LHCN-M2 (cell line): ENCODE results near the gene ANKRD39. TPM values are rescaled to one million over a fixed set of nuclear protein-coding genes. Genes with fewer than 3 reads are reported as not detected.
"Not testable (repeated sequence)": the region's sequence is repeated elsewhere in the genome, so short reads cannot be mapped to it uniquely, and the experiment has no call there.

Experiments
- DNase-seq: peaks from one replicate; pipeline ENCODE4 v3.0.0-alpha.2; 2012; ENCODE audit warnings: low read depth
- total RNA-seq: library from RNA; depleted of rRNA; stranded (reverse); fragments of >200 nt; gene quantifications from 2 replicates; pipeline ENCODE4 v1.2.3, GENCODE V29; 2014; rRNA removed

ANKRD39 gene
- total RNA-seq, 1 experiment from 2014 or later: 13.2 TPM

- no peak for DNase-seq
These were observed 47.6 kb downstream of the ANKRD39 start for GRCh38 chr2:96809951-96810782.

GRCh38 chr2:96809216-96809882 lies 48.5 kb downstream of the ANKRD39 start:
- no peak for DNase-seq

GRCh38 chr2:96808176-96808837 lies 49.5 kb downstream of the ANKRD39 start:
- DNase-seq: no peak

- no peak for DNase-seq
These were observed 50.7 kb downstream of the ANKRD39 start for GRCh38 chr2:96807127-96807471.

DNA sequence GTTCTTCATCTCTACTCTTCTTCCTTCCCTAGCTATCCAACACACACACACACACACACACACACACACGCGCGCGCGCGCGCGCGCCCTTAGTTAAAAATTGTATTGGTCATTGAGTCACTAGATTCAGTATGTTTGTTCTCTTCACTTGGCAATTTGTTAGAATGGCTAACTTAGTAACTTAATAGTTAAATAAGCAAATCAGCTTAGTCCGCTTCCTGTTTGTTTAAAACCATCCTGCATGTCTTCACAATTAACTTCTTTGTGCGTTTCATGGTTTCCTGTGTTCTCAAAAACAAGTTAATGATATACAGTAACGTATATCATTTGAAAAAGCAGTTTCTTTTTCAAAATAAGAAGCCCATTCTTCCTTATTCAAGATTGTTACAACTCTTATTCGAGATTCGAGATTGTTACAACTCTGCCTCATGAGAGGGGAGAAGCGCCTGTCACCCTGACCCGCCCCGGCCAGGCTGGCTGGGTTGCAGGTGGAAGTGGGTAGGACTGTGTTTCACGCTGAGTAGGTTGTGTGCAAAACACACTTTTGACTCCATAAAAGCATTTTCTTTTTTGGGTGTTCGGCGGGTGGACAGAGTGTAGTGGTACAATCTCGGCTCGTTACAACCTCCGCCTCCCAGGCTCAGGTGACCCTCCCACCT lies 51.2 kb downstream of the ANKRD39 start:
- DNase-seq: no peak

GRCh38 chr2:96805946-96806345 lies 51.9 kb downstream of the ANKRD39 start:
- not testable (repeated sequence) for DNase-seq

- no peak for DNase-seq
These were observed 52.8 kb downstream of the ANKRD39 start for GRCh38 chr2:96804986-96805385.

DNA sequence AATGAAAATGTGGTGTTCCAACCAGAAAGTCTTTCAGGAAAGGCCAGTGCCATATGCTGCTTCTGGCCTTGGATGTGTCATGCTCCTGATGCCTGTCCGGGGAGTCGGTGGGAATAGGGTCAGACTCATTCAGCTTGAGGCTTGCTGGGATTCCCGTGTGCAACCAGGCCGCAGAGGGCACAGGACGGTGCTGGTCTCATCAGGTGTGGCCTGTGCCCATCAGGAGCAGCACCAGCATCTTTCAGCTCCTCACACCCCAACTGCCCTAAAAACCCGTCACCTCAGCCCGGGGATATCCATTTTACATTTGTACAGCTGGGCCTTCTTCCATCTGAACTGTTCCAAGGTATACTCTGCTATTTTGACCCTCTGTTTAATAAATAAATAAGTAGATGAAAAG lies 55.1 kb downstream of the ANKRD39 start:
- no peak for DNase-seq

DNA sequence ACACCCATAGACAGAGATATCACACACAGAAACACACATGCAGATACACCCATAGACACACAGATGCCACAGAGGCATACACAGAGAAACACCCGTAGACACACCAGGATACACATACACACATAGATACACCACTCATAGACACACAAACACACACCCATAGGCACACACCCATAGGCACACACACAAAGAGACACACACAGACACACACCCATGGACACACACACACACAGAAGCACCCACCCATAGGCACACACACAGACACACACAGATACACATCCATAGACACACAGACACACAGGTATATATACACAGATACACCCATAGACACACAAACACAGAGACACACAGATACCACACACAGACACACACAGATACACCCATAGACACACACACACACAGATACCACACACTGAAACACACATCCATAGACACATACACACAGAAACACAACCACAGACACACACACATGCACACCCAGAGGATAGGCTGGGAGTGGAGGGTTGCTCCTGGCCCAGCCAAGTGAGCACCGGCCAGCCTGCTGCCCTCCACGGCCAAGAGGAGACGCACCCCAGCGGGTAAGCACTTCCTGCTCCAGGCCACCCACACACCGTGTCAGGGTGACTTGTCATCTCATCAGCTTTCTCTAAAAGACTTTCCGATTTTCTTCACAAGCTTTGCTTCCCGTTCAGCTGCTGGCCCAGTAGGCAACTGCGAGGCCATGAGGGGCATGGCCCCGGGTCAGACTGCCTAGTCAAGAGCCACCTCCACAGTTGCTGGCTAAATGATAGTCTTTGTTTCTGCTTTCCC lies 55.8 kb downstream of the ANKRD39 start:
- no peak for DNase-seq

DNA sequence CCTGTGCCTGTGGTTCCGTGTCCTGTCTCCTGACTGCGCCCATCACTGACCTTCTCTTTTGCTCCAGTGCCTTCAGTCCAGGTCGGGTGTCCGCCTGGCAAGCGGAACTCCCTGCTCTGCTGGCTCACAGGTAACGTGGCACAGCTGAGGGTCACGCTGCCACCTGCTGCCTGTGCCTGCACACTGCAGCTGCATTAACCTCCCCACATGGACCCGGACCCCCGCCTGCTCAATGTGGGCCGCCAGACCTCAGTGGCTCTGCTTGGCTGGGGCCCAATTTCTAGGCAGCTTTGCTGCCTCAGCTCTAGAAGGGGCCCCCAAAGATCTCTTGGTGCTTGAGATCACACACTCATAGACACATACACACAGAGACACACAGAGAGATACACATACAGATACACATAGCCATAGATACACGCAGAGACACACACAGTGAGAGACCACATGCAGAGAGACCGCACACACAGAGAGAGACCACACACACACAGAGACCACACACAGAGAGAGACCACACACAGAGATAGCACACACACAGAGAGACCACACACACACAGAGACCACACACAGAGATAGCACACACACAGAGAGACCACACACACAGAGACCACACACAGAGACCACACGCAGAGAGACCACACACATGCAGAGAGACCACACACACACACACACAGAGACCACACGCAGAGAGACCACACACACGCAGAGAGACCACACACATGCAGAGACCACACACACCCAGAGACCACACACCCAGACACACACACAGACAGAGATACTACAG lies 56.6 kb downstream of the ANKRD39 start:
- DNase-seq: peak; percentile 12

GRCh38 chr2:96800061-96801004 lies 57.5 kb downstream of the ANKRD39 start:
- DNase-seq: no peak

- no peak for DNase-seq
These were observed 58.2 kb downstream of the ANKRD39 start for GRCh38 chr2:96799623-96799935.

DNA sequence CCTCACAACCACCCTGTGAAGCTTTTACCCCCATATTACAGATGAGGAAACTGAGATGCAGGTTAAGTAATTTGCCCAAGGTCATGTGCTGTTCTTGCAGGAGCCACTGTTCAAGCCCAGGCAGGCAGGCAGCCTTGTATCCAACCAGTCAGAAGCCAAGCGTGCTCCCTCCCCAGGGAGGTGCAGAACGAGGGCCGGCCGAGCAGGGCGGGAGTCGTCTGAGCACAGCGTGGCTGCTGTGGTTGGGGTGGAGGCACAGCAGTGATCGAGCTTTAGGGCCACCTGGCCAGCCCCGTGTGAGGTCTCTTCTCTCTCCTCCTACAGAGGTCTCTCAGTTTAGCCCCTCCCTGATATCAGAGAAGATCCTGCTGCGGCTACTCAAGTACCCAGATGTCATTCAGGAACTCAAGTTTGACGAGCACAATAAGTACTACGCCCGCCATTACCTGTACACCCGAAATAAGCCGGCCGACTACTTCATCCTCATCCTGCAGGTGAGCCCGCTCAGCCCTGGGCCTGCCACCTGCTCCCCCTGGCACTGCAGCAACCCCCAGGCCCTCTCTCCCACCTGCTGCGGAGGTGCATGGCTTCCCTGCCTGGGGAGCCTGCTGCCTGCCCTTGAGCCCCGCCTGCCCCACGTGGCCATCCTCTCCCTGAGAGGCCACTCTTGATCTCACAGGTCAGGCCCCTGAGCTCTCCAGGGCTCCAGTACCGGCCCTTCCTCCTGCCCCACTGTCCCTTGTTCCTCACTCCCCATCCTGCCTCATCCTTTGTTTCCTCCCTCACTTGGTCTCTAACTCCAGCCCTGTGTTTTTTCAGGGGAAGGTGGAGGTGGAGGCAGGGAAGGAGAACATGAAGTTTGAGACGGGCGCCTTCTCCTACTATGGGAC lies 58.8 kb downstream of the ANKRD39 start:
- DNase-seq: no peak

Other genes starting within 250 kb of the ANKRD39 start
- 23.8 and 27.8 TPM in 2 replicates for gene KANSL3, start 219.7 kb downstream of the ANKRD39 start, total RNA-seq
- not detected in 2 replicates for gene FER1L5, start 215.3 kb downstream of the ANKRD39 start, total RNA-seq
- 20.8 and 21.5 TPM in 2 replicates for gene LMAN2L, start 118.0 kb downstream of the ANKRD39 start, total RNA-seq
- gene CNNM4, start 97.1 kb downstream of the ANKRD39 start, total RNA-seq: 2.8 and 2.9 TPM in 2 replicates
- 3.2 and 3.4 TPM in 2 replicates for gene CNNM3, start 41.7 kb downstream of the ANKRD39 start, total RNA-seq
- gene ANKRD23, start 14.0 kb downstream of the ANKRD39 start, total RNA-seq: 1.0 and 2.6 TPM in 2 replicates
- 91.4 and 118 TPM in 2 replicates for gene SEMA4C, start 12.1 kb upstream of the ANKRD39 start, total RNA-seq
- 1.7 and 5.3 TPM in 2 replicates for gene FAM178B, start 128.6 kb upstream of the ANKRD39 start, total RNA-seq
- 0.23 and 1.3 TPM in 2 replicates for gene FAHD2B, start 236.9 kb upstream of the ANKRD39 start, total RNA-seq